ENCODE results near the gene HOXC9.

HOXC9 gene

DNA sequence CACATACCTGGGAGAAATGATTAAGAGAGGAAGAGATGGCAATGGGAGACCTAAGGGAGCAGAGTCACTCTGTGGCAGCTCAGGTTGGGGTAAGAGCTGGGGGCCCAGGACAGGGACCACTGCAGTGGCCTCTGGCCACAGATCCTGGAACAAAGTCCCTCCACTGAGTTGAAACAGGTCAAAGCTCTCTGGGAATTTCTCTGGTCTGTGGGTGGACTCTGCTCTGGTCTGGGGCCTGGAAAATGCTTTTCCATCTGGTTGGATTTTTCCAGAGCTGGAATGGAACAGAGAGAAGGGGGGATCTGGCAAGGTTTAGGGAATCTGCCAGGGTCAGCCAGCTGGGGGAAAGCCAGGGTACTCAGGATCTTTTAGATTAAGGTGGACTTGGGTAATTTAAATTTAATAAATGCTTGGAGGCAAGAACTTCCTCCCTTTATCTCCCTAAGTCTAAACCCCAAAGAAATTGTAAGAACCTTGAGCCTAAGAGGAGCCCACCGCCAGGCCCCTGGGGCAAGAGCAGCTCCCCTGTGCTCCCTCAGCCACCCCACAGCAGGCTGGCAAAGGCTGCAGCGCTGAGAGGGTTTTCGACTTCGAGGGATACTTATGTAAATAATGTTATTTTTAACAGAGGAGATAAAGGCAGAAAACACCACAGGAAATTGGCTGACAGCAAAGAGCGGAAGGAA, 11.3 kb upstream of the HOXC9 start:
- DNase-seq (ENCODE audit: low read depth) = no peak

DNA sequence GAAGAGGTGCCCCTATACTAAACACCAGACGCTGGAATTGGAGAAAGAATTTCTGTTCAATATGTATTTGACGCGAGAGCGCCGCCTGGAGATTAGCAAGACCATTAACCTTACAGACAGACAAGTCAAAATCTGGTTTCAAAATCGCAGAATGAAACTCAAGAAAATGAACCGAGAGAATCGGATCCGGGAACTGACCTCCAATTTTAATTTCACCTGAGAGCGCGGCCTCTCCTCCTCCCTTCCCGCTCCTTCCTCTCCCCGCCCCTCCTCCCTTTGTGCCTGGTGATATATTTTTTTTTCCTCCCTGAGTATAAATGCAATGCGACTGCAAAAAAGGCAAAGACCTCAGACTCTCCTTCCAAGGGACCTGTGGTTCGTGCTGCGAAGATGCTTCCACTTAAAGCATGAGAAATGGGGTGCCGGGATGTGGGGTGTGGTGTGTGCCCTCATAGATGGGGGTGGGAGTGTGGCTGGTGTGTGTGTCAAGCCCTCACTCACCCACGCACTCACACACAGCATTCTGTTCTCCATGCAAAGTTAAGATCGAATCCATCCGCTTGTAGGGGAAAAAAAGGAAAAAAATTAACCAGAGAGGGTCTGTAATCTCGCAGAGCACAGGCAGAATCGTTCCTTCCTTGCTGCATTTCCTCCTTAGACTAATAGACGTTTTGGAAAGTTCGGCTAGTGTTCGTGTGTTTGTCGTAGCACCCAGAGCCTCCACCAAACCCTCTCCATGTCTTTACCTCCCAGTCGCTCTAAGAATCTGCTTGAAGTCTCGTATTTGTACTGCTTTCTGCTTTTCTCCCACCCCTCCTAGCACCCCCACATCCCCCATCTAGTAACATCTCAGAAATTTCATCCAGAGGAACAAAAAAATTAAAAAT, 10.5 kb upstream of the HOXC9 start:
- peak; percentile 67 for DNase-seq (ENCODE audit: low read depth)

DNA sequence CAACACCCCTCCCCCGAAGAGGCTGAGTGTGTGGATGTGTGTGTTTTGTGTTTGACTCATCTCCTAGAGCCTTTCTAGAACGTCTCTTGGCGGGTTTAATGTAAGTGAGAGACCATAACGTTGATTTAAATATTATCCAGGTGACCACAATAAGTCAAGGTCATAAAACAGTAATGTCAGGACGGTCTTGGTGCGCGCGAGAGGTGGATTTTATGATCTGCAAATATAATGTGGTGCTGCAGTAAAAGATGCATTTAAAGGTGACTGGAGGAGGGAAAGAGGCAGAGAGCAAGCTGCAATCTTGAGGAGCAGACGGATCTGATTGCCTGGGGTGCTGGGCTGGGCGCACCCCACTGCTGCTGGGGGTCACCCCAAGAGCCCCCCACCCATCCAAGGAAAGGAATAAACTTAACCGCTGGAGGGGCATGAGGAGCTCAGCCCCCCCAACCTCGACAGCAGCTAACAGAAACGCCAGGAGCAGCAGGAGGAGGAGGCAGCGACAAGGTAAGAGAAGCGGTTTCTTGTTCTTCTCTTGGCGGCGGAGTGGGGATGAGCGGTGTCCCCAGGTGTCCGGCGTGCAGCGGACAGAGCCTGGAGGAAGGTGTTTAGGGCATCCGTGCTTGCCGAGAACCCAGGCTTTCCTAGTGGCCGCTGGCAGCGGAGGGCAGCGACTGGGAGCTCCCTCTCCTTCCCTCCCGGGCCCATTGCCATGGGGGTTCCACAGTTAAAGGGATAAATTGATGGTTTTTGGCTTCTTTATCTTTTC, 9.5 kb upstream of the HOXC9 start:
- DNase-seq (ENCODE audit: low read depth) = no peak

DNA sequence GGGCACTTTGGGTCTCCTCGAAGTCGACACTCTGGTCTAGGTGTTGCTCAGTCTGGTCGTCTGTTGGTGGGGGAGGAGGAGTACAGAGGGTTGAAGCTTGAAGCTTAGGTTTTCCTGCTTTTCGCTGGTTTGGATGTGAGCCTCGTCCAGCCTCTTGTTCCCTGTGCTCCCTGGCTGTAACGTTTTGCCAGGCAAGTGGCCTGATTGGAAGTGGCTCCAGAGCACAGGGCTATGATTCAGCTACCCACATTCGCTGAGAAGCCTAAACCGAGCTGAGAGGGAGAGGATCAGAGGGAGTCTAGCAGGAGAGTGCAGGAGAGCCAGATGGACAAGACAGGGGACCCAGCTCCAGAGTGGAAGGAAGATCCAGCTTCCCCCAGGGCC, 8.9 kb upstream of the HOXC9 start:
- no peak for DNase-seq (ENCODE audit: low read depth)

DNA sequence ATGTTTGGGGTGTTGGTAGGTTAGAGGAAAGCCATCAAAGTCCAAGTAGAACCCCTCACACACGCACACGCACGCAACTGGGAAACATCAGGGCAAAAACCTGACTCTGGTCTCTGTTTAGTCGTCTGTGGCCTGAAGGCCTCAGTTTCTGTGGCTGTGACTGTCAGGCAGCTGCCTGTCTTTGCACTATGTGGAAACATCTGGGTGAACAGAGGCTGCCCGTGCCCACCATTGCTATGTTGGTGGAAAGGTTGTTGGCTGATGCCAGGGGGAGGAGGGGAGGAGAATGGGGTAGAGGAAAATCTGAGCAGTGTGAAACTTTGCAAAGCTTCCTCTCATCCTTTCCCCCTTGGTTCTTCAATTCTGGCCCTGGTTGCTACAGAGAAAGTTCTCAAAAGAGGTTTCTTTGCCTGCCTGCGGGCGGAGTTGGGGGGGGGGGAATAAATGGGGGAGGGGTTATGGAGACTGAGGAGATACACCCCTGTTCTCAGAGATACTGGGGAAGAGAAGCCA, 7.5 kb upstream of the HOXC9 start:
- DNase-seq (ENCODE audit: low read depth) = no peak

GRCh38 chr12:53993162-53994008, 6.6 kb upstream of the HOXC9 start:
- DNase-seq (ENCODE audit: low read depth) = no peak

DNA sequence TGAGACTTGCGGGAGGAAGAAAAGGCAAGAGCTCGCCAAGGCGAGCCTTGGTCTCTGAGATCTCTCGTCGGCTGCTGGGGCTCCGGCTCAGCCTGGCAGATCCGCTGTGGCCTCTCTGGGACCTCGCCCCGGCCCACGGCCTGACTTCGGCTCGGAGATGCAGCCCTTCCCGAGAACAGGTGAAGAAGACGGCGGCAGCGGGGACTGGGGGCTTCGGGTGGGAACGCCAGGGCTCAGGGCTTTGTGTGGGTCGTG, 6.0 kb upstream of the HOXC9 start:
- DNase-seq (ENCODE audit: low read depth) = no peak

DNA sequence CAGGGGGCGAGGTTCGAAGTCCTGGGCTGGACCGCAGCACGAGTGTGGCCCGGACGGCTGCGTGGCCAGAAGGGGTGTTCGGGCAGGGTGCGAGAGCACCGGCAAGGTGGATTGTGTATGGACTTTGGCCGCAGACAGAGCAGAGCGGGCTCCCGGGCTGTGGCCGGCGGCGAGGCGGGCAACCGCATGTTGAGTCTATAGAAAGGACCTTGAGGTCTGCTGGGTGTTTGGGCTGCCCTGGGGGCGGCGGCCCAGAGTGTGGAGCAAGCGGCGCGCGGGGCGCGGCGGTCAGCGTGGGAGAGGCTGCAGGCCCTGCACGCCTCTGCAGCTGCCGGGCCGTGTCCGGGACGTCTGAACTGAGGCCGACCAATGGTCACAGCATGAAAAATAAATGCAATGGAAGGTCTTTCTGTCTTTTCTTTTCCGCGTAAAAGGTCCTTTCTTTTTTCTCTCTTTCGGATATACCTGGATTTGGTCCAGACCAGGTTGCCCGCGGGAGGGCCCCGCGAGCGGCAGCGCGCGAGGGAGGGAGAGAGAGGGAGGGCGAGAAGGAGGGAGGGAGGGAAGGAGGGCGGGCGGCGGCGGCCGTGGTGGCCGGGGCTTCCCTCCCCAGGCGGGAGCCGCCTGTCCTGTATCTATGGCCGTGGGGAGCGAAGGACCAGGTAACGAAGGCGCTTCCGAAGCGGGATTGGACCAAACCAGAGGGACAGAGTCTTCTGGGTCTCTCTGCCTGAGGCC, 5.5 kb upstream of the HOXC9 start:
- no peak for DNase-seq (ENCODE audit: low read depth)

- DNase-seq (ENCODE audit: low read depth) = no peak
Observed at GRCh38 chr12:53995002-53995377, 5.0 kb upstream of the HOXC9 start.

DNA sequence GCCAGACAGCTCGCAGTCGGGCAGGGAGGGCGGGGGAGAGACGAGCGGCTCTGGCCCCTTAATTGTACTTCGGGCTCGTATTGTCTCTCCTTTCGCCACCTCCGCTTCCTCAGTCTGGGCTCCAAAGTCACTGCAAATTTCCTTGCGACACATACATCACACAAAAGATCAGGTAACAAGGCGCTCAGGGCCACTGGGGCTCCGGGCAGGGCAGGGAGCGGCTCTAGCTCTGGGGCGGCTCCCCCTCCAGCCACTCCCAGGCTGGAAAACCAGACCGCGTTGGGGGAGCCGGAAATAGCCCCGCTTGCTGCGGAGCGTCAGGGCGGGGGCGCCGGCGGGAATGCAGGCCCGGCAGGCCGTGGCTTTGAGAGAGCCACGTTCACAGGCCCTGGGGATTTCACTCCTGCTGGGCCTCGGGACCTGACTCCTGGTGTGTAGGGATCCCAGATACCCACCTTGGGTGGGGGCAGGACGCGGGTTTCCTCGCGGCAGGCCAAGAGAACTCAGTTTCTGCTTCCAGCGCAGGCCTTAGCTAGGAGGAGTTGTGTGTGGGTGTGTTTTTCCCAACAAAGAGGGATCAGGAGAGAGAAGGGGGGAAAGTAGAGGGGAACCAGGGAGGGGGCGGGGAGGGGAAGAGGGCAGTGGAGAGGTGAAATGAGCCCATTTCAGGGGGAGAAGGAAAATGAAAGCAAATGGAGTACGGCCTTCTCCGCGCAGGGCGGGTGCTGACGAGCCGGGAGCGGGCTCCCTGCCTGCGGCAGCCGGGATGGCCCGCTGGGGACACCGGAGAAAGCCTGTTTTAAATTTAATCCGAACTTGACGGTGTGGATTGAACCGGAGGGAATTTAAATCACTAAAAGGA, 4.4 kb upstream of the HOXC9 start:
- no peak for DNase-seq (ENCODE audit: low read depth)

GRCh38 chr12:53996240-53997203, 3.4 kb upstream of the HOXC9 start:
- no peak for DNase-seq (ENCODE audit: low read depth)

GRCh38 chr12:53997204-53998109, 2.5 kb upstream of the HOXC9 start:
- no peak for DNase-seq (ENCODE audit: low read depth)

DNA sequence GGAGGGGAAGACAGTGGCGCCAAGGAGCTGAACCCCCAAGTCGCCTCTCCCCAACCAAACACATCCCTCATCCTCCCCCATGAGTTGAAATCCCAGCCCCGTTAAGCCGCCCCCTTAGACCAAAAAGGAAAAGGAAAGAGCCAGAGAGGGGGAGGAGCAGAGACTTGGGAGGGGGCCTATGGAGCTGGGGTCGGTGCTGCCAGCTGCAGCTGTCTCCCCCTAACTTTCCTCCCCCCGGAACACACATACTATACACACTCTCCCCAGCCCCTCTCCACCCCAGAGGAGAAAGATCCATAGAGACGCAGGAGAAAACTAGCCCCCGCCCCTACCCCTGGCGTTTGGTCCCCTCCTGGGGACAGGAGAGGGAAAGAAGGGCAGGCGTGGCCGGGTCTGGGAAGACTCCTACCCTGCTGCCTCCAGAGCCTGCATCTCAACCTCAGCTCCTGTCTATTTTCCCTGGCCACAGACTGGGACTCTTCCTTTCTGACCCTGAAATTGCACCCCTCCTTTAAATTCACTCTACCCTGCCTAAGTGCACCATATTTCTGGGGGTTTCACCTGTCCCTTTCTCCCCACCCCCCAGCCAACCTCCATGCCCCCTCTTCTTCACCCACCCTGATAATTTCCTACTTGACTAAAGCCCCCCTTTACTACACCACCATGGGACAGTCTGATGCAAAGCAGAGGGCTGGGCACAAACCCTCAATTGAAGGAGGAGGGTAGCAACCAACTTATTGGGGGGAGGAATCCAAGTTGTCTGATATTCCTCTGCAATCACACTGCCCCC, 1.7 kb upstream of the HOXC9 start:
- DNase-seq (ENCODE audit: low read depth) = no peak

DNA sequence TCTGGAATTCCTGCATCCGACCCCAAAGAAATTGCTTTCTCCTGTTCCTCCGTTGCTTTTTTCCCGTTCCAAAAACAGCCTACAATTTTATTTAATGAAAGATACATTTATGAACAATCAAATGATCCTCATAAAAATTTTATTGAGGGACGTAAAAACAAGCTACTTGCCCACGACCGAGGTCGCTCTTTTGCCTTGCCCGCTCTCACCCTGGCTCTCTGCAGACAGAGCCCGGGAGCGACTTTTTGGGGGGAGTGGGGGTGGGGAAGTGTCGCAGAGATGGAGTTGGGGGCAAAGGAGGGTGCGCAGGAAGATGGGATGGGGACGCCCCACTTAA, 1.1 kb upstream of the HOXC9 start:
- DNase-seq (ENCODE audit: low read depth) = no peak

DNA sequence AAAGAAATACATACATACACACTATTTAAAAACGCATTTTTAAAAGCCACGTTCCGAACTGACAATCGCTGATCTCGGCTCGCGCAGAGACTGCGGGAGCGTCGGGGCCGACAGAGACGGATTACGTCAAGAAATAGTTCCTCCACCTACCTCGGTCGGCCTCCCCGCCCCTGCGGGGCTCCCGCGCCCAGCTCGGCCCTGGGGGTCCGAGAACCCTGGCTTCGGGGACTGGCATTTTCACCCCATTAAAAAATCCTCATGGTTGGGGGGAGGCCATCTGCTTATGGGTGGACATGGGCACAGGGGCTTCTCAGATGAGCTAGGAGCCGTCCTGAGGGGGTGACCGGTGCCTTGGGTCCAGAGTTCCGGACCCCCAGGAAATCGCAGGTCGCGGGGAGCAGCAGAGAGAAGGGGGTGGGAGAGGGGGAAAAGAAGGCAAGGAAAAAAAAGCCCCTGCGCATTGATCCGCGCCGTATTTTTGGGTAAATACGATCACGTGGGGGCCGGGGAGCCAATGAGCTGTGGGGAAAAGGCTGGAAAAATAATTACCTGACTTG, 324 bp upstream of the HOXC9 start:
- DNase-seq (ENCODE audit: low read depth) = peak; percentile 91

- no peak for DNase-seq (ENCODE audit: low read depth)
Observed at GRCh38 chr12:54001283-54002187, 1.6 kb downstream of the HOXC9 start.

Data from ELR (cell line).